Activated T-cell treated with anti-CD3 and anti-CD28 coated beads, Interleukin-2, amount 50 U/mL, for 72 hours (primary cell): ENCODE data around the gene PTPRD. TPM values are rescaled to one million over a fixed set of nuclear protein-coding genes. Genes with fewer than 3 reads are reported as not detected.

ENCODE experiments used
- ATAC-seq, 2 donors: fragments of 150-1000 bp; cut with Tn5 transposase; replicated peaks in 1 of 2; 2 replicates each; pipeline ENCODE4 v1.10.0; 2021; ENCODE audit warnings: moderate library complexity in 2 of 2, mild to moderate bottlenecking in 1 of 2
- DNase-seq, 2 donors: peaks; one replicate each; pipeline ENCODE4 v3.0.0; 2021 to 2022; ENCODE audit warnings: mixed read lengths in 1 of 2
- H3K27ac Mint-ChIP-seq: one replicate; pipeline ENCODE4 v1.8.0; 2022; ENCODE audit warnings: mild to moderate bottlenecking, moderate library complexity, mixed read lengths
- H3K27me3 Mint-ChIP-seq: one replicate; pipeline ENCODE4 v1.8.0; 2022; ENCODE audit warnings: low read depth, mixed read lengths
- H3K36me3 Mint-ChIP-seq, 2 donors: one replicate each; pipeline ENCODE4 v1.8.0; 2022; ENCODE audit warnings: mixed read lengths in 2 of 2, mild to moderate bottlenecking in 1 of 2; ENCODE audit not compliant: insufficient read depth in 2 of 2
- H3K4me1 Mint-ChIP-seq: one replicate; pipeline ENCODE4 v1.8.0; 2022; ENCODE audit warnings: low read depth, mixed read lengths
- H3K4me3 Mint-ChIP-seq, 2 donors: one replicate each; pipeline ENCODE4 v1.8.0; 2022; ENCODE audit warnings: mild to moderate bottlenecking in 2 of 2, mixed read lengths in 2 of 2, moderate library complexity in 2 of 2
- H3K9me3 Mint-ChIP-seq, 2 donors: one replicate each; pipeline ENCODE4 v1.8.0; 2022; ENCODE audit warnings: mixed read lengths in 2 of 2
- total RNA-seq, 2 donors: library from RNA; stranded (reverse); gene quantifications; one replicate each; pipeline ENCODE4 v1.2.3, GENCODE V29; 2022

PTPRD gene
- total RNA-seq, 2 donors from 2014 or later = 0.44 TPM; not detected in 1

GRCh38 chr9:9905736-9906135 lies 707.1 kb downstream of the PTPRD start:
- Mint-ChIP-seq H3K36me3 (no peaks in the 10 kb centered on the region), H3K27me3 (no peaks in the 10 kb centered on the region), H3K4me1 (no peaks in the 10 kb centered on the region), H3K4me3 (no peak overlapping the region), H3K9me3 (no peaks in the 10 kb centered on the region), H3K27ac (peak overlapping the region; percentile 17)
- no peak for DNase-seq
- no peak for ATAC-seq

GRCh38 chr9:9904041-9904440 lies 708.8 kb downstream of the PTPRD start:
- H3K36me3 Mint-ChIP-seq = no peaks in the 10 kb centered on the region
- no peak overlapping the region for H3K4me3 Mint-ChIP-seq
- no peaks in the 10 kb centered on the region for H3K4me1 Mint-ChIP-seq
- H3K27ac Mint-ChIP-seq = no peak overlapping the region
- H3K9me3 Mint-ChIP-seq = peaks cover 0 to under 1% of the 10 kb centered on the region in 2 donors
- ATAC-seq = no peak
- no peaks in the 10 kb centered on the region for H3K27me3 Mint-ChIP-seq
- DNase-seq = no peak

- ATAC-seq = no peak
- H3K36me3 Mint-ChIP-seq = no peaks in the 10 kb centered on the region
- H3K9me3 Mint-ChIP-seq = peaks cover 0 to 2% of the 10 kb centered on the region in 2 donors
- no peaks in the 10 kb centered on the region for H3K27me3 Mint-ChIP-seq
- H3K27ac Mint-ChIP-seq = no peak overlapping the region
- H3K4me1 Mint-ChIP-seq = no peaks in the 10 kb centered on the region
- no peak for DNase-seq
- H3K4me3 Mint-ChIP-seq = no peak overlapping the region
Measured at GRCh38 chr9:9901624-9902023, 711.2 kb downstream of the PTPRD start.

GRCh38 chr9:9893837-9894236 lies 719.0 kb downstream of the PTPRD start:
- H3K27me3 Mint-ChIP-seq = no peaks in the 10 kb centered on the region
- ATAC-seq (no peak), DNase-seq (no peak)
- no peaks in the 10 kb centered on the region for H3K9me3 Mint-ChIP-seq
- H3K36me3 Mint-ChIP-seq = no peaks in the 10 kb centered on the region
- no peak overlapping the region for H3K4me3 Mint-ChIP-seq
- H3K4me1 Mint-ChIP-seq = no peaks in the 10 kb centered on the region
- H3K27ac Mint-ChIP-seq = no peak overlapping the region

- DNase-seq (no peak), ATAC-seq (no peak)
- Mint-ChIP-seq H3K27me3 (no peaks in the 10 kb centered on the region), H3K36me3 (no peaks in the 10 kb centered on the region), H3K4me1 (no peaks in the 10 kb centered on the region), H3K9me3 (no peaks in the 10 kb centered on the region), H3K4me3 (no peak overlapping the region), H3K27ac (no peak overlapping the region)
Measured at GRCh38 chr9:9892217-9892616, 720.6 kb downstream of the PTPRD start.

GRCh38 chr9:9881692-9882091 lies 731.1 kb downstream of the PTPRD start:
- Mint-ChIP-seq H3K27me3 (no peaks in the 10 kb centered on the region), H3K9me3 (peaks cover 1 to 4% of the 10 kb centered on the region in 2 donors)
- no peak for ATAC-seq

GRCh38 chr9:9874270-9874669 lies 738.5 kb downstream of the PTPRD start:
- Mint-ChIP-seq H3K9me3 (peaks cover 0 to 2% of the 10 kb centered on the region in 2 donors), H3K4me1 (no peaks in the 10 kb centered on the region), H3K27me3 (no peaks in the 10 kb centered on the region), H3K4me3 (no peak overlapping the region), H3K27ac (no peak overlapping the region), H3K36me3 (no peaks in the 10 kb centered on the region)
- DNase-seq (no peak), ATAC-seq (no peak)

More at GRCh38 chr9:9881692-9882091, 731.1 kb downstream of the PTPRD start:
- DNase-seq = no peak
- no peak overlapping the region for H3K27ac Mint-ChIP-seq
- no peaks in the 10 kb centered on the region for H3K36me3 Mint-ChIP-seq
- H3K4me1 Mint-ChIP-seq = no peaks in the 10 kb centered on the region
- H3K4me3 Mint-ChIP-seq = no peak overlapping the region

GRCh38 chr9:9862235-9862810 lies 750.5 kb downstream of the PTPRD start:
- no peaks in the 10 kb centered on the region for H3K36me3 Mint-ChIP-seq
- no peaks in the 10 kb centered on the region for H3K4me1 Mint-ChIP-seq
- ATAC-seq = no peak
- H3K27me3 Mint-ChIP-seq = no peaks in the 10 kb centered on the region
- no peak for DNase-seq
- H3K4me3 Mint-ChIP-seq = no peak overlapping the region
- H3K27ac Mint-ChIP-seq = no peak overlapping the region
- peaks cover 0 to 4% of the 10 kb centered on the region in 2 donors for H3K9me3 Mint-ChIP-seq

GRCh38 chr9:9855177-9856078 lies 757.4 kb downstream of the PTPRD start:
- ATAC-seq (no peak), DNase-seq (no peak)

GRCh38 chr9:9847750-9848149 lies 765.1 kb downstream of the PTPRD start:
- Mint-ChIP-seq H3K27ac (no peak overlapping the region), H3K4me3 (no peak overlapping the region), H3K9me3 (peaks cover 0 to 5% of the 10 kb centered on the region in 2 donors), H3K36me3 (no peaks in the 10 kb centered on the region), H3K4me1 (peaks cover 5% of the 10 kb centered on the region), H3K27me3 (no peaks in the 10 kb centered on the region)
- ATAC-seq (no peak), DNase-seq (no peak)

More at GRCh38 chr9:9855177-9856078, 757.4 kb downstream of the PTPRD start:
- no peaks in the 10 kb centered on the region for H3K36me3 Mint-ChIP-seq
- H3K27me3 Mint-ChIP-seq = no peaks in the 10 kb centered on the region
- no peaks in the 10 kb centered on the region for H3K4me1 Mint-ChIP-seq
- H3K9me3 Mint-ChIP-seq = peaks cover 0 to 4% of the 10 kb centered on the region in 2 donors
- no peak overlapping the region for H3K27ac Mint-ChIP-seq
- no peak overlapping the region for H3K4me3 Mint-ChIP-seq

GRCh38 chr9:9846557-9846956 lies 766.2 kb downstream of the PTPRD start:
- Mint-ChIP-seq H3K27ac (no peak overlapping the region), H3K9me3 (peaks cover 0 to 5% of the 10 kb centered on the region in 2 donors), H3K36me3 (no peaks in the 10 kb centered on the region), H3K27me3 (no peaks in the 10 kb centered on the region), H3K4me1 (peaks cover 5% of the 10 kb centered on the region), H3K4me3 (no peak overlapping the region)
- ATAC-seq (no peak), DNase-seq (no peak)

- DNase-seq (no peak), ATAC-seq (no peak)
- H3K4me3 Mint-ChIP-seq = no peak overlapping the region
- no peak overlapping the region for H3K27ac Mint-ChIP-seq
- no peaks in the 10 kb centered on the region for H3K36me3 Mint-ChIP-seq
- H3K4me1 Mint-ChIP-seq = no peaks in the 10 kb centered on the region
- H3K27me3 Mint-ChIP-seq = no peaks in the 10 kb centered on the region
- H3K9me3 Mint-ChIP-seq = peaks cover 3 to 5% of the 10 kb centered on the region in 2 donors
Measured at GRCh38 chr9:9820436-9820835, 792.4 kb downstream of the PTPRD start.

- Mint-ChIP-seq H3K36me3 (no peaks in the 10 kb centered on the region), H3K9me3 (peaks cover 3% of the 10 kb centered on the region in 2 donors)
Measured at GRCh38 chr9:9819886-9820285, 792.9 kb downstream of the PTPRD start.

More at GRCh38 chr9:9819886-9820285, 792.9 kb downstream of the PTPRD start:
- Mint-ChIP-seq H3K27me3 (no peaks in the 10 kb centered on the region), H3K4me3 (no peak overlapping the region), H3K4me1 (no peaks in the 10 kb centered on the region), H3K27ac (no peak overlapping the region)
- ATAC-seq = no peak
- DNase-seq = no peak
